ENCODE results near the gene SLC16A3.

SLC16A3 gene

GRCh38 chr17:82215095-82215971 lies 13.5 kb upstream of the SLC16A3 start:
- no peaks in the 10 kb centered on the region for H3K27me3 Mint-ChIP-seq (ENCODE audit: low read depth)
- peaks cover 23% of the 10 kb centered on the region for H3K4me1 Mint-ChIP-seq (ENCODE audit: low read depth)
- H3K27ac Mint-ChIP-seq, result peak overlapping the region; percentile 76
- H3K4me3 Mint-ChIP-seq, result no peak overlapping the region
- H3K36me3 Mint-ChIP-seq (ENCODE audit: low read depth), result no peaks in the 10 kb centered on the region
- no peaks in the 10 kb centered on the region for H3K9me3 Mint-ChIP-seq

GRCh38 chr17:82215972-82216300 lies 12.9 kb upstream of the SLC16A3 start:
- Mint-ChIP-seq H3K36me3 (ENCODE audit: low read depth) (no peaks in the 10 kb centered on the region), H3K4me3 (peak overlapping the region; percentile 17), H3K27me3 (ENCODE audit: low read depth) (no peaks in the 10 kb centered on the region), H3K4me1 (ENCODE audit: low read depth) (peaks cover 24% of the 10 kb centered on the region), H3K27ac (peak overlapping the region; percentile 76), H3K9me3 (no peaks in the 10 kb centered on the region)

- H3K36me3 Mint-ChIP-seq (ENCODE audit: low read depth), result no peaks in the 10 kb centered on the region
- peak overlapping the region; percentile 21 for H3K4me3 Mint-ChIP-seq
- no peaks in the 10 kb centered on the region for H3K9me3 Mint-ChIP-seq
- peaks cover 24% of the 10 kb centered on the region for H3K4me1 Mint-ChIP-seq (ENCODE audit: low read depth)
- no peaks in the 10 kb centered on the region for H3K27me3 Mint-ChIP-seq (ENCODE audit: low read depth)
- peak overlapping the region; percentile 76 for H3K27ac Mint-ChIP-seq
Measured at GRCh38 chr17:82216301-82217119, 12.3 kb upstream of the SLC16A3 start.

- Mint-ChIP-seq H3K27me3 (ENCODE audit: low read depth) (no peaks in the 10 kb centered on the region), H3K27ac (peak overlapping the region; percentile 76), H3K36me3 (ENCODE audit: low read depth) (no peaks in the 10 kb centered on the region), H3K4me1 (ENCODE audit: low read depth) (peaks cover 22% of the 10 kb centered on the region), H3K4me3 (peak overlapping the region; percentile 21), H3K9me3 (no peaks in the 10 kb centered on the region)
Measured at GRCh38 chr17:82217120-82217529, 11.7 kb upstream of the SLC16A3 start.

GRCh38 chr17:82217530-82218204 lies 11.2 kb upstream of the SLC16A3 start:
- H3K4me3 Mint-ChIP-seq, result peak overlapping the region; percentile 14
- no peaks in the 10 kb centered on the region for H3K36me3 Mint-ChIP-seq (ENCODE audit: low read depth)
- no peaks in the 10 kb centered on the region for H3K9me3 Mint-ChIP-seq
- H3K27me3 Mint-ChIP-seq (ENCODE audit: low read depth), result no peaks in the 10 kb centered on the region
- H3K27ac Mint-ChIP-seq, result no peak overlapping the region
- peaks cover 22% of the 10 kb centered on the region for H3K4me1 Mint-ChIP-seq (ENCODE audit: low read depth)

GRCh38 chr17:82218349-82219075 lies 10.3 kb upstream of the SLC16A3 start:
- Mint-ChIP-seq H3K9me3 (no peaks in the 10 kb centered on the region), H3K27me3 (ENCODE audit: low read depth) (no peaks in the 10 kb centered on the region), H3K36me3 (ENCODE audit: low read depth) (no peaks in the 10 kb centered on the region), H3K4me1 (ENCODE audit: low read depth) (peaks cover 22% of the 10 kb centered on the region), H3K27ac (no peak overlapping the region), H3K4me3 (no peak overlapping the region)

- Mint-ChIP-seq H3K36me3 (ENCODE audit: low read depth) (no peaks in the 10 kb centered on the region), H3K4me3 (no peak overlapping the region), H3K9me3 (no peaks in the 10 kb centered on the region), H3K27ac (no peak overlapping the region), H3K4me1 (ENCODE audit: low read depth) (peaks cover 21% of the 10 kb centered on the region), H3K27me3 (ENCODE audit: low read depth) (no peaks in the 10 kb centered on the region)
Measured at GRCh38 chr17:82219083-82219482, 9.8 kb upstream of the SLC16A3 start.

- Mint-ChIP-seq H3K4me3 (no peak overlapping the region), H3K36me3 (ENCODE audit: low read depth) (no peaks in the 10 kb centered on the region), H3K27ac (no peak overlapping the region), H3K9me3 (no peaks in the 10 kb centered on the region), H3K27me3 (ENCODE audit: low read depth) (no peaks in the 10 kb centered on the region), H3K4me1 (ENCODE audit: low read depth) (peaks cover 15% of the 10 kb centered on the region)
Measured at GRCh38 chr17:82219753-82220709, 8.8 kb upstream of the SLC16A3 start.

- Mint-ChIP-seq H3K4me3 (no peak overlapping the region), H3K27me3 (ENCODE audit: low read depth) (no peaks in the 10 kb centered on the region), H3K27ac (no peak overlapping the region), H3K36me3 (ENCODE audit: low read depth) (no peaks in the 10 kb centered on the region), H3K4me1 (ENCODE audit: low read depth) (peaks cover 8% of the 10 kb centered on the region), H3K9me3 (no peaks in the 10 kb centered on the region)
Measured at GRCh38 chr17:82221341-82221902, 7.4 kb upstream of the SLC16A3 start.

- no peak overlapping the region for H3K4me3 Mint-ChIP-seq
- H3K36me3 Mint-ChIP-seq (ENCODE audit: low read depth), result no peaks in the 10 kb centered on the region
- no peaks in the 10 kb centered on the region for H3K27me3 Mint-ChIP-seq (ENCODE audit: low read depth)
- no peak overlapping the region for H3K27ac Mint-ChIP-seq
- H3K4me1 Mint-ChIP-seq (ENCODE audit: low read depth), result peaks cover 3% of the 10 kb centered on the region
- no peaks in the 10 kb centered on the region for H3K9me3 Mint-ChIP-seq
Measured at GRCh38 chr17:82222816-82223215, 6.0 kb upstream of the SLC16A3 start.

GRCh38 chr17:82223517-82223916 lies 5.3 kb upstream of the SLC16A3 start:
- Mint-ChIP-seq H3K4me1 (ENCODE audit: low read depth) (peaks cover 3% of the 10 kb centered on the region), H3K27ac (no peak overlapping the region), H3K9me3 (no peaks in the 10 kb centered on the region), H3K27me3 (ENCODE audit: low read depth) (no peaks in the 10 kb centered on the region), H3K4me3 (no peak overlapping the region), H3K36me3 (ENCODE audit: low read depth) (no peaks in the 10 kb centered on the region)

- Mint-ChIP-seq H3K4me3 (no peak overlapping the region), H3K4me1 (ENCODE audit: low read depth) (peaks cover 3% of the 10 kb centered on the region), H3K27me3 (ENCODE audit: low read depth) (no peaks in the 10 kb centered on the region), H3K9me3 (no peaks in the 10 kb centered on the region), H3K27ac (no peak overlapping the region), H3K36me3 (ENCODE audit: low read depth) (no peaks in the 10 kb centered on the region)
Measured at GRCh38 chr17:82224666-82225065, 4.2 kb upstream of the SLC16A3 start.

- Mint-ChIP-seq H3K9me3 (no peaks in the 10 kb centered on the region), H3K4me3 (no peak overlapping the region), H3K27ac (no peak overlapping the region), H3K36me3 (ENCODE audit: low read depth) (peaks cover 2% of the 10 kb centered on the region), H3K27me3 (ENCODE audit: low read depth) (no peaks in the 10 kb centered on the region), H3K4me1 (ENCODE audit: low read depth) (peaks cover 6% of the 10 kb centered on the region)
Measured at GRCh38 chr17:82225368-82226029, 3.3 kb upstream of the SLC16A3 start.

All from T-helper 1 cell treated with Interleukin-12 subunit alpha and Interleukin-12 subunit beta and Interleukin-4 antibody, amounts not matched to agents 30 μg/mL and 1 μg/mL, for 36 hours (primary cell).